ENCODE data around the gene SPAG16. TPM values are rescaled to one million over a fixed set of nuclear protein-coding genes. Genes with fewer than 3 reads are reported as not detected.
"Not testable (repeated sequence)": the region's sequence is repeated elsewhere in the genome, so short reads cannot be mapped to it uniquely, and the experiment has no call there.

The SPAG16 gene
- total RNA-seq, 1 donor from 2014 or later: 7.6 TPM

DNA sequence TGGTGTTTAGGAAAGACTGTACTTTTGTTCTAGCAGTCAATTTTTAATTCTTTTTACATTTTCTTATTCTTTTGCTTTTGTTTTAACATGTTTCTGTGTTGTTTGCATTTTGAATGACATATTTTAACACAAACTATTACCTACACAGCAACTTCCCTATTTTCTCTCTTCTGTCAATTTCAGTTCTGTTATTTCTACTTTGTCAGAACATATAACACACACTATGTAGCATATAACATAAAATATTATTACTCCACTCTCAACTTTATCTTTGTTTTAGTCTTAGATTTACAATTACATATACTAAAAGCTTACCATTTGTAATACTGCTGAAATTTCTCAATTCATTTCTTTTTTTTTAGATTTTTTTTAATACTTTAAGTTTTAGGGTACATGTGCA lies 753.9 kb downstream of the SPAG16 start:
- TF ChIP-seq, protein P1, sequence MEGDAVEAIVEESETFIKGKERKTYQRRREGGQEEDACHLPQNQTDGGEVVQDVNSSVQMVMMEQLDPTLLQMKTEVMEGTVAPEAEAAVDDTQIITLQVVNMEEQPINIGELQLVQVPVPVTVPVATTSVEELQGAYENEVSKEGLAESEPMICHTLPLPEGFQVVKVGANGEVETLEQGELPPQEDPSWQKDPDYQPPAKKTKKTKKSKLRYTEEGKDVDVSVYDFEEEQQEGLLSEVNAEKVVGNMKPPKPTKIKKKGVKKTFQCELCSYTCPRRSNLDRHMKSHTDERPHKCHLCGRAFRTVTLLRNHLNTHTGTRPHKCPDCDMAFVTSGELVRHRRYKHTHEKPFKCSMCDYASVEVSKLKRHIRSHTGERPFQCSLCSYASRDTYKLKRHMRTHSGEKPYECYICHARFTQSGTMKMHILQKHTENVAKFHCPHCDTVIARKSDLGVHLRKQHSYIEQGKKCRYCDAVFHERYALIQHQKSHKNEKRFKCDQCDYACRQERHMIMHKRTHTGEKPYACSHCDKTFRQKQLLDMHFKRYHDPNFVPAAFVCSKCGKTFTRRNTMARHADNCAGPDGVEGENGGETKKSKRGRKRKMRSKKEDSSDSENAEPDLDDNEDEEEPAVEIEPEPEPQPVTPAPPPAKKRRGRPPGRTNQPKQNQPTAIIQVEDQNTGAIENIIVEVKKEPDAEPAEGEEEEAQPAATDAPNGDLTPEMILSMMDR (IDR thresholded peaks at IDR 0.05): no peak
- Histone ChIP-seq H3K27me3 (no peaks in the 10 kb centered on the region), H3K4me1 (no peaks in the 10 kb centered on the region), H3K9me3 (peaks cover 0 to 10% of the 10 kb centered on the region in 2 donors), H3K4me3 (no peak overlapping the region), H3K27ac (no peak overlapping the region), H3K36me3 (no peaks in the 10 kb centered on the region)
- DNase-seq (ENCODE audit: low spot score in 2 of 2): no peak
- intact Hi-C loops (cut with DNase I): no loop called here

DNA sequence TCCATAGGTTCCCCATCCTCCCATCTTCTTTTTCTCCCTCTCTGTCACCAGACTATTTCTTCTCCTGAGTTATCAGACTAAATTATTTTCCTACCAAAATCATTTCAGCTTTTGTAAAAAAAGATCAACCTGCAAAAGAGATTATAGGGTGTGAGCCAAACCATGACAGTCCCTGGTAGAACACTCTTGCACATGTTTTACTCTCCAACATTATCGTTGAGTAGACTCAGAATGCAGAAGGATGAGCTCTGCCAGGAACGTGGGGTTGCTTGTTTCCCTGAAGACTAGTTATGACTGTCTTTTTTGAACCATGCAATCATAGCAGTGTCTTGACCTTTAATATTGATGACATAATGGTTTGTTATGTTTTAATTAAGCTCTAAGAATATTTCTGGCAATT lies 766.5 kb downstream of the SPAG16 start:
- TF ChIP-seq, protein P1 (IDR thresholded peaks at IDR 0.05): no peak
- no peaks in the 10 kb centered on the region for H3K4me1 ChIP-seq
- intact Hi-C loops (cut with DNase I): no loop called here
- H3K27ac ChIP-seq: no peak overlapping the region
- H3K4me3 ChIP-seq: no peak overlapping the region
- peaks cover 0 to 9% of the 10 kb centered on the region in 2 donors for H3K9me3 ChIP-seq
- DNase-seq (ENCODE audit: low spot score in 2 of 2): no peak
- no peaks in the 10 kb centered on the region for H3K27me3 ChIP-seq
- H3K36me3 ChIP-seq: no peaks in the 10 kb centered on the region

- Histone ChIP-seq H3K4me3 (no peak overlapping the region), H3K27me3 (no peaks in the 10 kb centered on the region), H3K4me1 (no peaks in the 10 kb centered on the region), H3K27ac (no peak overlapping the region), H3K9me3 (peaks cover 0 to under 1% of the 10 kb centered on the region in 2 donors), H3K36me3 (no peaks in the 10 kb centered on the region)
- intact Hi-C loops (cut with DNase I): no loop called here
- no peak for DNase-seq (ENCODE audit: low spot score in 2 of 2)
- TF ChIP-seq, protein P1 (IDR thresholded peaks at IDR 0.05): no peak
Observed at GRCh38 chr2:214051585-214051984, 767.3 kb downstream of the SPAG16 start.

DNA sequence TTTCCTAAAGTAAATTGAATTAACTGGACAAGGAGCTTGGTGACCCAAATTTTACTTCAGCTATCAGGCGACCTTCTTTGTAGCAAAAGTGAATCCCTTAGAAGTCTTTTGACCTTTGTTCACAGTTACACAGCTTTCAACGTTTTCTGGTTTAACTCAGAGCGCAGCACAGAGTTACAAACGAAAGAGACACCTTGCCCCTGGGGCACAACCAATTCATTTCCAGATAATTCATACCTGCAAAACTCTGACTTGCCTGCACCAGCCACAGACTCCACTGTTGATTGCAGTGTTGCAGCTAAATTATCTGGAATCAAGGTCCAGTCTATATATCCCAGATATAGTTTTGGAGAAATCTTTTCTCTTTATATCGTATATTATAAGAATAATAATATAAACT lies 768.0 kb downstream of the SPAG16 start:
- intact Hi-C loops (cut with DNase I): no loop called here
- Histone ChIP-seq H3K9me3 (no peaks in the 10 kb centered on the region), H3K4me1 (no peaks in the 10 kb centered on the region), H3K27ac (no peak overlapping the region), H3K36me3 (no peaks in the 10 kb centered on the region), H3K27me3 (no peaks in the 10 kb centered on the region), H3K4me3 (no peak overlapping the region)
- TF ChIP-seq, protein P1 (IDR thresholded peaks at IDR 0.05): no peak
- no peak for DNase-seq (ENCODE audit: low spot score in 2 of 2)

GRCh38 chr2:214057986-214058385 lies 773.7 kb downstream of the SPAG16 start:
- H3K27me3 ChIP-seq: no peaks in the 10 kb centered on the region
- TF ChIP-seq, protein P1 (IDR thresholded peaks at IDR 0.05): no peak
- no peak for DNase-seq (ENCODE audit: low spot score in 2 of 2)
- intact Hi-C loops (cut with DNase I): no loop called here
- H3K9me3 ChIP-seq: no peaks in the 10 kb centered on the region
- no peaks in the 10 kb centered on the region for H3K4me1 ChIP-seq
- H3K4me3 ChIP-seq: no peak overlapping the region
- H3K27ac ChIP-seq: no peak overlapping the region
- no peaks in the 10 kb centered on the region for H3K36me3 ChIP-seq

DNA sequence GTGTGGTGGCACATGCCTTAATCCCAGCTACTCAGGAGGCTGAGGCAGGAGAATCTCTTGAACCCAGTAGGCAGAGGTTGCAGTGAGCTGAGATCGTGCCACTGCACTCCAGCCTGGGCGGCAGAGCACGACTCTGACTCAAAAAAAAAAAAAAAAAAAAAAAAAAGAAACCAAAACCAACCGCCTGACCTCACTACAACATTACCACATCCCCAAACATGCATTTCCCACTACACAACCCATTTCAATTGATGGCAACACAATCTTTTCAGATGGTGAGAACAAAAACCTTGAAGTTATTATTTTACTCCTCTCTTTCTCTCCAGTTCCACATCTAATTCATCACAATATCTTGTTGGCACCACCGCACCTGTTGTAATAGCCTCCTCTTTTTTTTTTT lies 778.0 kb downstream of the SPAG16 start:
- H3K9me3 ChIP-seq; intact Hi-C loops (cut with DNase I); H3K27me3 ChIP-seq; H3K4me1 ChIP-seq; H3K4me3 ChIP-seq; H3K36me3 ChIP-seq; DNase-seq (ENCODE audit: low spot score in 2 of 2); H3K27ac ChIP-seq: not testable (repeated sequence)
